ENCODE data around the gene ADAMTS16.

Gene ADAMTS16

DNA sequence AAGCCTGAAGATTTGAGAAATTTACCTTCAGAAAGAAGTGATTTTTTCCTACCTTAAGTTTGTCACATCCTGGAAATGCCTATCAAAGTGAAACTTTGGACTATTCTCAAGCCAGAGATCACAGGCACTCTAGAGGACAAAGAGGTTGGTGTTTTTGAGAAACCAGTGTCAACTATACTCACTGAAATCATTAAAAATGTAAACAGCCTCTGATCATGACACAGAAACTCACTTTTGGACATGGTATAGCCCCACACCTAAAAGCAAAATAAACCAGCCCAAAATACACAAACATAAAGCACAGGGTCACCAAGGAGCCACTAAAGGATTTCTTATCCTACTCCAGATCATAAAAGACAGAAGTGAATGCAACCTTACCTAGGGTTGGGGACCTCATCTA lies 216.6 kb downstream of the ADAMTS16 start:
- no peak for DNase-seq (ENCODE audit: low read depth in 2 of 2)
- no peak overlapping the region for H3K4me3 ChIP-seq (replicated peaks in 1 of 2; ENCODE audit: low read depth in 2 of 2, low read length in 2 of 2)
- TF ChIP-seq, protein P1, sequence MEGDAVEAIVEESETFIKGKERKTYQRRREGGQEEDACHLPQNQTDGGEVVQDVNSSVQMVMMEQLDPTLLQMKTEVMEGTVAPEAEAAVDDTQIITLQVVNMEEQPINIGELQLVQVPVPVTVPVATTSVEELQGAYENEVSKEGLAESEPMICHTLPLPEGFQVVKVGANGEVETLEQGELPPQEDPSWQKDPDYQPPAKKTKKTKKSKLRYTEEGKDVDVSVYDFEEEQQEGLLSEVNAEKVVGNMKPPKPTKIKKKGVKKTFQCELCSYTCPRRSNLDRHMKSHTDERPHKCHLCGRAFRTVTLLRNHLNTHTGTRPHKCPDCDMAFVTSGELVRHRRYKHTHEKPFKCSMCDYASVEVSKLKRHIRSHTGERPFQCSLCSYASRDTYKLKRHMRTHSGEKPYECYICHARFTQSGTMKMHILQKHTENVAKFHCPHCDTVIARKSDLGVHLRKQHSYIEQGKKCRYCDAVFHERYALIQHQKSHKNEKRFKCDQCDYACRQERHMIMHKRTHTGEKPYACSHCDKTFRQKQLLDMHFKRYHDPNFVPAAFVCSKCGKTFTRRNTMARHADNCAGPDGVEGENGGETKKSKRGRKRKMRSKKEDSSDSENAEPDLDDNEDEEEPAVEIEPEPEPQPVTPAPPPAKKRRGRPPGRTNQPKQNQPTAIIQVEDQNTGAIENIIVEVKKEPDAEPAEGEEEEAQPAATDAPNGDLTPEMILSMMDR (IDR thresholded peaks at IDR 0.05; ENCODE audit: low read depth, low read length), result no peak

DNA sequence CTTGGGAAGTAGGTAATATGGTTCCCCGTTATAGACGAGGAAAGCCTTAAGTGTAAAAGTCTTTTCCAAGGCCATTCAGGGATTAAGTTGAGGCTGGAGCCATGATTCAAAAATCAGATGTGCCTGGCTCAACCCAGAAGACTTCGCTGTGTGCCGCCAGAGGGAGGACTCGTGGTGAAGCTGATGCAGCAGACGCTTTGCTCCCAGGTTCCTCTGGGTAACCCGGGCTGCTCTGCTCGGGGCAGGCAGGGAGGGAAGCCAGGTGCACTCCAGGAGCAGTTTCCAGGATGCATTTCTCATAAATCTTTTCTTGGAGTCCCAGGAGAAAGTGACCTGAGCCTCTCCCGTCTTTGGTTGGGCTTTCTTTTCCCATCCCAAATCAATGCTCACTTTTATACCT lies 219.5 kb downstream of the ADAMTS16 start:
- TF ChIP-seq, protein P1 (IDR thresholded peaks at IDR 0.05; ENCODE audit: low read depth, low read length), result no peak
- no peak overlapping the region for H3K4me3 ChIP-seq (replicated peaks in 1 of 2; ENCODE audit: low read depth in 2 of 2, low read length in 2 of 2)
- DNase-seq (ENCODE audit: low read depth in 2 of 2), result no peak

DNA sequence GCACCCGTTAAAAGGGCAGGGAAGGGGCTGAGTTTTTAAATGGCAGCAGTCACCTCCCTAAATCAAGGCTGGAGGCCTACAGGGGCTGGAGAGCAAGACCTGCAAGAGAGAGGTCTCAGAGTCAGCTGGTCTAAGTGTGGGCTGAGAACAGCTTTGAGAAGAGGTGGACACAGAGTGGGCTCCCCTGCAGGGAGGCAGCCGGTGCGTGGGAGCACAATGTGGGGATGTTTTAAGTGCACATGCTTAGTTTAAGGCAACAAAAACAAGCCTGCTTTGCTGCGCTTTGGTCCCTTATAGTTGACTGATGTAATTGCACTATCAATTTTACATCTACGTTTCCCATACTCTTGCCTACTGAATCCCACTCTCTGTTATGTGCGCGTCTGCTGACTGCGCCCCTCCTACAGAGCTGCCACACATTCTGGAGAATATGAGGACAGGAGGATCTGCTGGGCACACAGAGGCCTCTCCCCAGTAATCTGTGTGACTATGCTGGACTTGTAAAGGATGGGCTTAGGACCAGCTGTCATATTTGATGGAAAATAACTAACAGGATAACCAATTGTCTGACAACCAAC lies 220.3 kb downstream of the ADAMTS16 start:
- no peak overlapping the region for H3K4me3 ChIP-seq (replicated peaks in 1 of 2; ENCODE audit: low read depth in 2 of 2, low read length in 2 of 2)
- TF ChIP-seq, protein P1 (IDR thresholded peaks at IDR 0.05; ENCODE audit: low read depth, low read length), result no peak
- no peak for DNase-seq (ENCODE audit: low read depth in 2 of 2)

DNA sequence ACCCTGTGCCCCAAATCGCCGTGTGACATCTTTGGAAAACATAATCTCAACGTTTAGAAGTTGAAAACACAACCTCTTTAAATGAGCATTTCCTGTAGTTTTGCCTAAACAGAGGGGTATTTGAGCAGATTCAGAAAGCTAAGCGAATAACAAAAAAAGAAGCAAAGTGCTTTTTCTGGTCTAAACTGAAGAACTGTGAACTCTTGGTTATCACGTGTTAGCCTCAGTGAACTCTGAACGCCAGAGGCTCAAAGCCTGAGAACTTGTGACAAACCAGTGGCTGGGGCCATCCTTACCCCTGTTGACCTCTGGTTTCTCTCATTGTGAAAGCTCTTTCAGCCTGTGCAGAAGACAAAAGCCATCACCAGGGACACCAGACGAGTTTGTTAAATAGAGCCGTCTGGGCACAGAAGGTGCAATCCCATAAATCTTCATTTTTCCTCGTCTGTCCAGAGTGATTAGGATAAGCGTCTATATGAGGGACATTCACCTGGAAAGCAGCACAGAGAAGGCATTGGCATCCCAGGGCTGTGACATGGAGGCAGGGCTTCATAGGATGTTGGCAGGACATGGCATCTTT lies 220.9 kb downstream of the ADAMTS16 start:
- TF ChIP-seq, protein P1 (IDR thresholded peaks at IDR 0.05; ENCODE audit: low read depth, low read length), result no peak
- H3K4me3 ChIP-seq (replicated peaks in 1 of 2; ENCODE audit: low read depth in 2 of 2, low read length in 2 of 2), result no peak overlapping the region
- no peak for DNase-seq (ENCODE audit: low read depth in 2 of 2)

DNA sequence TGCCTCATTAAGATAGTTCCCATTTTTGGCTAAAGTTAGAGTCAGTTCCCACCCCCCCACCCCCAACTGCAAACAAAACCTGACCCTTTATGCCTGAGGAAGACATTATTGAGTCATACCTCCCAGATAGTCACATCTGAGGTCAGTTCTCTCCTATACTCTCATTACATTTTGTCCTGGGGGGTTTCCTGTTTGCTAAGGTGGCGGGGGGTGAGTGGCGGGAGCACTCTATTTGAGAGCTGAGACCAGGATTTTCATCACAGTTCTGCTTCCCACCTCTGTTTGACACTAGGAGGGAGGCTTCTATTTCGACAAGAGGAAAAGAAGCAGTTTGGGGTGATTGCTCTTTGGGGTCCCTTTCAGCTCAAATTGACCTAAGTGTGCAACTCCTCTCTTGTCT lies 222.9 kb downstream of the ADAMTS16 start:
- no peak overlapping the region for H3K4me3 ChIP-seq (replicated peaks in 1 of 2; ENCODE audit: low read depth in 2 of 2, low read length in 2 of 2)
- TF ChIP-seq, protein P1 (IDR thresholded peaks at IDR 0.05; ENCODE audit: low read depth, low read length), result no peak
- DNase-seq (ENCODE audit: low read depth in 2 of 2), result no peak

DNA sequence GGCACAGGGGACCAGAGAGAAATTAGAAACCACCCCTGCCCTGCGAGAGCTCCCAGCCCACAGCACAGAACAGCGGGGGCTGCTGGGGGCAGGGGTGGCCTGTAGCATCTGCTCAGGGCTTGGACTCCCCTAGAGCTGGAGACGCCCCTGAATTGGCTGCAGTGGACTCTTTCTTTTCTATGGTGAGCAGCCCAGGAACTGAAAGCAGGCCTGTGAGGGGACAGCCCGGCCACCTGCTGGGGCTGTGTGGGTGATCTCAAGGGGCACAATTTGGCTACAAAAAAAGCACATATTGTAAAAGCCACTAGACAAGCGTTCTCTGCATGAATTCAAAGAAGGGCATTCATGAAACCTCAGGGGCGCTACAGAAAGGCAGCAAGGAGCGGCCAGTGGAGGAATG lies 224.8 kb downstream of the ADAMTS16 start:
- DNase-seq (ENCODE audit: low read depth in 2 of 2), result no peak
- H3K4me3 ChIP-seq (replicated peaks in 1 of 2; ENCODE audit: low read depth in 2 of 2, low read length in 2 of 2), result no peak overlapping the region
- TF ChIP-seq, protein P1 (IDR thresholded peaks at IDR 0.05; ENCODE audit: low read depth, low read length), result no peak

DNA sequence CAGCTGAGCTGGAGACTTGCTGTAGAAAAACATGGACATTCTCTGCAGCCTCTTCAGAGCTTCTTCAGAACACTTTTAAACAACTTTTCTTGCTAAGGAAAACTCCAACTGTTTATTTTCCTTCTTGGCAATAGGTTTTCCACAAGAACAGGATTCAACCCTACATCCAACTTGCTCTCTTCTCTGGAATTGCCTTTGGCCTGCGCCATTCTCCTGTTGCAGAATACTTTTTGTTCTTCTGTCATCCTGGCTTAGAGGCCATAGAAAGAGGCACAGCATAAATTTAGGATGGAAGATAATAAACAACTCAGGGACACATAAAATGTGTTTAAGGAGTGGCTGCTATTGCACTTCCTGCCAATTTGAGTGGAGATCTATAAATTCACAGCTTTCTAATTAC lies 227.6 kb downstream of the ADAMTS16 start:
- TF ChIP-seq, protein P1 (IDR thresholded peaks at IDR 0.05; ENCODE audit: low read depth, low read length), result no peak
- DNase-seq (ENCODE audit: low read depth in 2 of 2), result no peak
- no peak overlapping the region for H3K4me3 ChIP-seq (replicated peaks in 1 of 2; ENCODE audit: low read depth in 2 of 2, low read length in 2 of 2)
